Keratinocyte (primary cell): Measurements from ENCODE around the gene ST3GAL2.

ENCODE experiments used
- CTCF ChIP-seq, 3 experiments: IDR thresholded peaks in 1 of 3; conservative IDR thresholded peaks in 1 of 3; optimal IDR thresholded peaks in 1 of 3; 2 replicates in 2 of 3; 3 replicates in 1 of 3; pipeline versions ENCODE3 to v1.5.1; 2011; ENCODE audit warnings: low read length in 3 of 3, mild to moderate bottlenecking in 3 of 3, moderate library complexity in 2 of 3, control low read depth in 1 of 3, inconsistent platforms in 1 of 3; ENCODE audit not compliant: insufficient read depth in 2 of 3; ENCODE audit errors: extremely low read depth in 1 of 3
- EZH2 ChIP-seq: IDR thresholded peaks from one replicate; pipeline ENCODE4 v1.6.1; 2012; ENCODE audit warnings: inconsistent platforms, mild to moderate bottlenecking, low read length, moderate library complexity

- TF ChIP-seq CTCF (optimal IDR thresholded peaks at IDR 0.05 in 1 of 3, IDR thresholded peaks at IDR 0.05 in 1 of 3, conservative IDR thresholded peaks at IDR 0.05 in 1 of 3; ENCODE audit: extremely low read depth in 1 of 3, insufficient read depth in 2 of 3, low read length in 3 of 3) (no peak), EZH2 (no peak)
These were observed 47.5 kb downstream of the ST3GAL2 start for GRCh38 chr16:70391446-70391845.
